ENCODE data around the gene CATSPERB.

CATSPERB gene

DNA sequence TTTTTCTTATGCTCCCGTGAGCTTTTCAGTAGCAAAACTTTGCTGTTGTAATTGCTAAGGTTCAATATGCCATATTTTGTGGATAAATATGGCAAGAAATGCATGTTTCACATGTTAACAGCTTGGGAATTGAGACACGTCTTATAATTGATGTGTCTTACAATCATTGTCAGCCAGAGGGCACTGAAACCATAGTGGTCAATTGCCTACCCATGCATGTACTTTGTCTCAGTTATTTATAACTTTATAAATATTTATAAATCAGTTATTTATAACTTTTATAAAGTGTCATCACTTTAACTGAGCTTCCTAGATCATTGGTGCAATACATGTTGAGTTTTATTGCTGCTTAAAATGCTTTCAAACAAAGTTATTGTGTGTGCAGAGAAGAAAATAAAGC, 82.0 kb downstream of the CATSPERB start:
- H3K9ac ChIP-seq (ENCODE audit: low read depth, low read length, poor library complexity, severe bottlenecking): no peak overlapping the region
- peaks cover 6% of the 10 kb centered on the region for H3K4me1 ChIP-seq (ENCODE audit: insufficient read depth, low read length, poor library complexity, severe bottlenecking)
- H3K4me2 ChIP-seq (ENCODE audit: low read depth, low read length, poor library complexity, severe bottlenecking): no peak overlapping the region
- no peaks in the 10 kb centered on the region for H4K20me1 ChIP-seq (ENCODE audit: insufficient read depth, low read length, poor library complexity, severe bottlenecking)
- no peaks in the 10 kb centered on the region for H3K9me3 ChIP-seq (ENCODE audit: insufficient read depth, low read depth, low read length)
- H3F3A ChIP-seq (ENCODE audit: low read depth): no peaks in the 10 kb centered on the region
- TF ChIP-seq EZH2phosphoT487 (IDR thresholded peaks at IDR 0.05; ENCODE audit: borderline replicate concordance): no peak
- TF ChIP-seq, protein P1, sequence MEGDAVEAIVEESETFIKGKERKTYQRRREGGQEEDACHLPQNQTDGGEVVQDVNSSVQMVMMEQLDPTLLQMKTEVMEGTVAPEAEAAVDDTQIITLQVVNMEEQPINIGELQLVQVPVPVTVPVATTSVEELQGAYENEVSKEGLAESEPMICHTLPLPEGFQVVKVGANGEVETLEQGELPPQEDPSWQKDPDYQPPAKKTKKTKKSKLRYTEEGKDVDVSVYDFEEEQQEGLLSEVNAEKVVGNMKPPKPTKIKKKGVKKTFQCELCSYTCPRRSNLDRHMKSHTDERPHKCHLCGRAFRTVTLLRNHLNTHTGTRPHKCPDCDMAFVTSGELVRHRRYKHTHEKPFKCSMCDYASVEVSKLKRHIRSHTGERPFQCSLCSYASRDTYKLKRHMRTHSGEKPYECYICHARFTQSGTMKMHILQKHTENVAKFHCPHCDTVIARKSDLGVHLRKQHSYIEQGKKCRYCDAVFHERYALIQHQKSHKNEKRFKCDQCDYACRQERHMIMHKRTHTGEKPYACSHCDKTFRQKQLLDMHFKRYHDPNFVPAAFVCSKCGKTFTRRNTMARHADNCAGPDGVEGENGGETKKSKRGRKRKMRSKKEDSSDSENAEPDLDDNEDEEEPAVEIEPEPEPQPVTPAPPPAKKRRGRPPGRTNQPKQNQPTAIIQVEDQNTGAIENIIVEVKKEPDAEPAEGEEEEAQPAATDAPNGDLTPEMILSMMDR (conservative IDR thresholded peaks at IDR 0.05; ENCODE audit: low read length): peak; percentile 59
- no peak overlapping the region for H3K4me3 ChIP-seq (ENCODE audit: low read length, poor library complexity, severe bottlenecking)
- H3K27me3 ChIP-seq (ENCODE audit: insufficient read depth, low read length, poor library complexity, severe bottlenecking): no peaks in the 10 kb centered on the region
- H3K9me2 ChIP-seq (replicated peaks; ENCODE audit: low read depth, low read length): no peaks in the 10 kb centered on the region
- no peaks in the 10 kb centered on the region for H3K36me3 ChIP-seq (ENCODE audit: insufficient read depth, low read length)
- H3K79me2 ChIP-seq (ENCODE audit: insufficient read depth, low read length): no peaks in the 10 kb centered on the region
- H2AFZ ChIP-seq (ENCODE audit: low read length): no peak overlapping the region

DNA sequence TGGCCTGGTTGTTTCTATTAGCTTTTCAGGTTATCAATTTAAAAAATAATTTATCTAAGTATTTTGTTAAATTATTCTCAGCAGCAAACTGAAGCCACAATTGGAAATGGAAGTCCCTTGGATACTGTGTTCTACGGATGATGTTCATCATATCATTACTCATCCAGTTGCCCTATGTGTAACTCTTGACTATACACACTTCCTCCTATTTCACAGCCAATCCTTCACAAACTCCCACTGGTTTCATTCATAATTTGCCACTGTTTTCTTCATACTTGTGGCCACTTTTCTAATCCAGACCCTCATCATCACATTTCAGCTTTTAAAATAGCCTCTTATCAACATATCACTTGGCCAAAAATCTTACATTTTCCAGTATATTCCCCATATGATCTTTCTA, 84.0 kb downstream of the CATSPERB start:
- Histone ChIP-seq H3K9me2 (replicated peaks; ENCODE audit: low read depth, low read length) (no peaks in the 10 kb centered on the region), H3K9ac (ENCODE audit: low read depth, low read length, poor library complexity, severe bottlenecking) (no peak overlapping the region), H4K20me1 (ENCODE audit: insufficient read depth, low read length, poor library complexity, severe bottlenecking) (no peaks in the 10 kb centered on the region), H3K27me3 (ENCODE audit: insufficient read depth, low read length, poor library complexity, severe bottlenecking) (no peaks in the 10 kb centered on the region), H3K79me2 (ENCODE audit: insufficient read depth, low read length) (no peaks in the 10 kb centered on the region), H3K9me3 (ENCODE audit: insufficient read depth, low read depth, low read length) (no peaks in the 10 kb centered on the region), H3K36me3 (ENCODE audit: insufficient read depth, low read length) (no peaks in the 10 kb centered on the region), H3K4me2 (ENCODE audit: low read depth, low read length, poor library complexity, severe bottlenecking) (no peak overlapping the region), H3F3A (ENCODE audit: low read depth) (no peaks in the 10 kb centered on the region), H2AFZ (ENCODE audit: low read length) (no peak overlapping the region), H3K4me3 (ENCODE audit: low read length, poor library complexity, severe bottlenecking) (no peak overlapping the region), H3K4me1 (ENCODE audit: insufficient read depth, low read length, poor library complexity, severe bottlenecking) (peaks cover 6% of the 10 kb centered on the region)
- no peak for TF ChIP-seq EZH2phosphoT487 (IDR thresholded peaks at IDR 0.05; ENCODE audit: borderline replicate concordance)
- TF ChIP-seq, protein P1 (conservative IDR thresholded peaks at IDR 0.05; ENCODE audit: low read length): no peak

DNA sequence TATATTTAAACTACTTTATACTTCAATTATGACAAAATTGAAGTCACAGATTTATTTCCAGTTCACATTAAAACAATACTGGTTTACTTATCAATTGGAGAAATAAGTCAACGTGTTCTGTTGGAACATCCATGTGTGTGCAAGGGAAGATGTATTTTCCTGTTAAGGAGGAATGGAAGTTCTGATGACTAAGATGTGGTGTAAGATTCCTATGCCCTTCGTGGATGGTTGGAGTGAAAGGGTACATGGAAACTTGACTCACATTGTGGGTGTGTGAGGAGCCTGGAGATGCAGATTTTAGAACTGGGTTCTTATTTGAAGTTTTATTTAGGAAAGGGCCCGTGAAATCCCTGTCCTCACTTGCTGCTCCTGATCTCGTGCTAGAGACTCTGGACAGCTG, 95.3 kb downstream of the CATSPERB start:
- Histone ChIP-seq H4K20me1 (ENCODE audit: insufficient read depth, low read length, poor library complexity, severe bottlenecking) (no peaks in the 10 kb centered on the region), H3K9me3 (ENCODE audit: insufficient read depth, low read depth, low read length) (no peaks in the 10 kb centered on the region), H3K27me3 (ENCODE audit: insufficient read depth, low read length, poor library complexity, severe bottlenecking) (no peaks in the 10 kb centered on the region), H2AFZ (ENCODE audit: low read length) (no peak overlapping the region), H3K4me1 (ENCODE audit: insufficient read depth, low read length, poor library complexity, severe bottlenecking) (no peaks in the 10 kb centered on the region), H3K4me3 (ENCODE audit: low read length, poor library complexity, severe bottlenecking) (no peak overlapping the region), H3F3A (ENCODE audit: low read depth) (no peaks in the 10 kb centered on the region), H3K9me2 (replicated peaks; ENCODE audit: low read depth, low read length) (no peaks in the 10 kb centered on the region), H3K79me2 (ENCODE audit: insufficient read depth, low read length) (no peaks in the 10 kb centered on the region), H3K9ac (ENCODE audit: low read depth, low read length, poor library complexity, severe bottlenecking) (no peak overlapping the region), H3K4me2 (ENCODE audit: low read depth, low read length, poor library complexity, severe bottlenecking) (no peak overlapping the region), H3K36me3 (ENCODE audit: insufficient read depth, low read length) (no peaks in the 10 kb centered on the region)
- TF ChIP-seq, protein P1 (conservative IDR thresholded peaks at IDR 0.05; ENCODE audit: low read length): no peak
- no peak for TF ChIP-seq EZH2phosphoT487 (IDR thresholded peaks at IDR 0.05; ENCODE audit: borderline replicate concordance)
